Activated naive CD8-positive, alpha-beta T cell treated with anti-CD3 and anti-CD28 coated beads, Interleukin-2, amount 50 U/mL, for 16 hours (primary cell): ENCODE results near the gene CDH5.

Experiments
- DNase-seq: peaks from one replicate; pipeline ENCODE4 v3.0.0-alpha.2; 2020; ENCODE audit warnings: low read depth, low spot score

CDH5 gene

GRCh38 chr16:66390346-66391108 lies 24.0 kb downstream of the CDH5 start:
- no peak for DNase-seq

GRCh38 chr16:66391726-66392670 lies 25.5 kb downstream of the CDH5 start:
- no peak for DNase-seq

- no peak for DNase-seq
Measured at GRCh38 chr16:66395806-66396555, 29.5 kb downstream of the CDH5 start.

GRCh38 chr16:66397736-66398433 lies 31.4 kb downstream of the CDH5 start:
- no peak for DNase-seq

- no peak for DNase-seq
Measured at GRCh38 chr16:66399031-66399430, 32.5 kb downstream of the CDH5 start.

GRCh38 chr16:66399930-66400329 lies 33.4 kb downstream of the CDH5 start:
- no peak for DNase-seq

GRCh38 chr16:66400503-66401380 lies 34.3 kb downstream of the CDH5 start:
- DNase-seq: no peak

GRCh38 chr16:66401610-66402009 lies 35.1 kb downstream of the CDH5 start:
- DNase-seq: no peak

GRCh38 chr16:66402166-66402565 lies 35.7 kb downstream of the CDH5 start:
- no peak for DNase-seq

- no peak for DNase-seq
Measured at GRCh38 chr16:66402591-66403230, 36.2 kb downstream of the CDH5 start.

- DNase-seq: no peak
Measured at GRCh38 chr16:66403531-66404145, 37.1 kb downstream of the CDH5 start.

GRCh38 chr16:66405057-66405783 lies 38.7 kb downstream of the CDH5 start:
- no peak for DNase-seq

- peak; percentile 73 for DNase-seq
Measured at GRCh38 chr16:66406534-66407221, 40.2 kb downstream of the CDH5 start.

GRCh38 chr16:66408163-66409048 lies 41.9 kb downstream of the CDH5 start:
- no peak for DNase-seq

GRCh38 chr16:66409156-66409555 lies 42.7 kb downstream of the CDH5 start:
- DNase-seq: no peak

- DNase-seq: no peak
Measured at GRCh38 chr16:66412182-66412581, 45.7 kb downstream of the CDH5 start.

GRCh38 chr16:66414891-66415290 lies 48.4 kb downstream of the CDH5 start:
- no peak for DNase-seq
